HL-60/S4 treated with retinoic acid at 250 ng/mL for 4 days and 3 days (cell line): Measurements from ENCODE around the gene TECPR1.

Source experiments
- in situ Hi-C: fragments of 300-500 bp; cut with MboI; formaldehyde crosslinking; loops from 2 replicates; pipeline ENCODE4 v1.7.0; 2022; ENCODE audit warnings: low sequenced_read_pairs

Gene TECPR1

GRCh38 chr7:98193474-98194180 lies 58.4 kb downstream of the TECPR1 start:
- in situ Hi-C loops: no loop called here

- in situ Hi-C loops: no loop called here
Measured at GRCh38 chr7:98192781-98193457, 59.1 kb downstream of the TECPR1 start.

GRCh38 chr7:98191668-98192431 lies 60.2 kb downstream of the TECPR1 start:
- in situ Hi-C loops: no loop called here

- in situ Hi-C loops: loop anchor here (10.0 kb wide), 1 partner anchor 165 kb away; no protein-coding TSS in a partner anchor
Measured at GRCh38 chr7:98189559-98189958, 62.5 kb downstream of the TECPR1 start.

GRCh38 chr7:98187138-98187502 lies 64.9 kb downstream of the TECPR1 start:
- in situ Hi-C loops: loop anchor here (10.0 kb wide), 1 partner anchor 162 kb away; no protein-coding TSS in a partner anchor

GRCh38 chr7:98186452-98187137 lies 65.4 kb downstream of the TECPR1 start:
- in situ Hi-C loops: loop anchor here (10.0 kb wide), 1 partner anchor 162 kb away; no protein-coding TSS in a partner anchor

- in situ Hi-C loops: loop anchor here (10.0 kb wide), 1 partner anchor 160 kb away; no protein-coding TSS in a partner anchor
Measured at GRCh38 chr7:98185101-98185500, 66.9 kb downstream of the TECPR1 start.

- in situ Hi-C loops: loop anchor here (10.0 kb wide), 1 partner anchor 156 kb away; no protein-coding TSS in a partner anchor
Measured at GRCh38 chr7:98180751-98181150, 71.3 kb downstream of the TECPR1 start.

- in situ Hi-C loops: no loop called here
Measured at GRCh38 chr7:98178762-98179490, 73.1 kb downstream of the TECPR1 start.

- in situ Hi-C loops: no loop called here
Measured at GRCh38 chr7:98178321-98178720, 73.7 kb downstream of the TECPR1 start.

GRCh38 chr7:98177553-98177952 lies 74.5 kb downstream of the TECPR1 start:
- in situ Hi-C loops: no loop called here

GRCh38 chr7:98175260-98175940 lies 76.6 kb downstream of the TECPR1 start:
- in situ Hi-C loops: no loop called here

- in situ Hi-C loops: no loop called here
Measured at GRCh38 chr7:98174334-98175259, 77.4 kb downstream of the TECPR1 start.

- in situ Hi-C loops: no loop called here
Measured at GRCh38 chr7:98171449-98171848, 80.6 kb downstream of the TECPR1 start.

GRCh38 chr7:98170966-98171365 lies 81.1 kb downstream of the TECPR1 start:
- in situ Hi-C loops: no loop called here

- in situ Hi-C loops: no loop called here
Measured at GRCh38 chr7:98168904-98169621, 83.0 kb downstream of the TECPR1 start.

GRCh38 chr7:98168181-98168903 lies 83.7 kb downstream of the TECPR1 start:
- in situ Hi-C loops: no loop called here
